HCT116 (cell line): Measurements from ENCODE around the gene TMEFF2.

Experiments
- CTCF ChIP-seq, 3 experiments: fragments of 200-600 bp in 1 of 3; sonication (generic) in 1 of 3; IDR thresholded peaks in 2 of 3; conservative IDR thresholded peaks in 1 of 3; 2 replicates each; pipeline ENCODE4 v1.5.1; 2012 to 2017; ENCODE audit warnings: low read depth in 2 of 3, low read length in 2 of 3, antibody characterized with exemption in 1 of 3, borderline replicate concordance in 1 of 3, control low read depth in 1 of 3, mild to moderate bottlenecking in 1 of 3, mixed read lengths in 1 of 3, mixed run types in 1 of 3, moderate library complexity in 1 of 3; ENCODE audit not compliant: insufficient read depth in 1 of 3
- SP1 ChIP-seq: IDR thresholded peaks from 2 replicates; pipeline ENCODE4 v1.6.1; 2012; ENCODE audit warnings: low read depth
- SRF ChIP-seq: IDR thresholded peaks from 2 replicates; pipeline ENCODE4 v1.6.1; 2012; ENCODE audit warnings: low read depth

GRCh38 chr2:192042126-192042525 is 152.6 kb downstream of the TMEFF2 start:
- TF ChIP-seq CTCF (IDR thresholded peaks at IDR 0.05 in 2 of 3, conservative IDR thresholded peaks at IDR 0.05 in 1 of 3; ENCODE audit: borderline replicate concordance in 1 of 3, insufficient read depth in 1 of 3, low read depth in 2 of 3, low read length in 2 of 3), result no peak
- TF ChIP-seq SRF, result no peak
- TF ChIP-seq SP1, result no peak
